Measurements from ENCODE around the gene ELN.

ELN gene

DNA sequence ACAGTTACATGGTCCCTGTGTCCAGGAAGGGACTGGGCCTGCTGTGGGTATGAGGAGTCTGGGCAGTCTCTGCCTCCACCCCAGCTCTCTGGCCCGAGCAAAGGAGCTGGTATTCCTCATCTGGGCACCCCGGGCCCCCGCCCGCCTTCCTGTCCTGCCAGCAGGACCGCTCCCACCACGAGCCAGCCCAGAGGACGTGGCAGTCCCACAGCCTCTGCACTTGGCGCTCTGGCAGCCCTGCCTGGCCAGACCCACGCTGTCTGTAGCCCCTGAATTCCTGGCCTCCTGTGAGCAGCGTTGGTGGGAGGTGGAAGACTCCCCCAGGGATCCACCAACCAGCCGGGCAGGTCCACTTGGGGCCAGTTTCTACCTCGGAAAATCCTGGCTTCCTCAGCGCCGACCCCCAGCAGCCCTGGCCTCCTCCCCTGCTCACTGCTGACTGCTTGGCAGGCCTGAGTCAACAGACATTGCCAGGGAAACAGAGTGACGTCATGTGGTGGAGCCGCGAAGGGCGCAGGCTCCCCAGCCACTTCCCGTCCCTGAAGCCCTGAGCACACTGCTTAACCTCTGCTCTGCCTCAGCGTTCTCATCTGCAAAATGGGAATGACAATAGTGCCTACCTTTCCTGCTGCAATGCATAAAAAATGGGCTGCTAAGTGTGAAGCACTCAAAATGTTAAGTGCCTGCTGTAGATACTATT is 34.0 kb downstream of the ELN start:
- no peaks in the 10 kb centered on the region for H3K9me3 ChIP-seq (ENCODE audit: control insufficient read depth, low read length)
- WGBS, 2 experiments: 78% methylated on average over 20 of the region's 20 CpGs
- H3K27ac ChIP-seq (ENCODE audit: insufficient read depth, low read depth, low read length, poor library complexity, severe bottlenecking): no peak overlapping the region
- H3K4me3 ChIP-seq (ENCODE audit: insufficient read depth, low read depth, low read length): no peak overlapping the region
- peaks cover 5% of the 10 kb centered on the region for H3K27me3 ChIP-seq (ENCODE audit: control insufficient read depth, insufficient read depth, low read length, poor library complexity, severe bottlenecking)
- no peaks in the 10 kb centered on the region for H3K4me1 ChIP-seq (ENCODE audit: control insufficient read depth, insufficient read depth, low read length)
- H3K36me3 ChIP-seq (ENCODE audit: control insufficient read depth, insufficient read depth, low read length): no peaks in the 10 kb centered on the region

DNA sequence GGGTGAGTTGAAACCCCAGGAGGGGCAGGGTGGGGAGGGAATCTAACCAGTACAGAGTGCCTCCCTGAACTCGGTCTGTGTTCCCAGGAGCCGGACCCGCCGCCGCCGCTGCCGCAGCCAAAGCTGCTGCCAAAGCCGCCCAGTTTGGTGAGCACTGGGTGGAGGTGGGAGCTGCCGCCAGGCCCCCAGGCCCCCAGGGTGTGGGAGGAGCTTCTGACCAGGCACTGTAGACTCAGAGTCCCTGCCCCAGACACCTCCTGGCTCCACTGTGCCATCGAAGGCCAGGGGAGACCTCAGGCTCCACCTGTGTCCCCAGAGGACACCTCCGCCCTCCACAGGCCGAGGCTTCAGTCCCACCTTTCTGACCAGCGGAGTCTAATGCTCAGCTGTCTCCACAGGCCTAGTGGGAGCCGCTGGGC is 35.3 kb downstream of the ELN start:
- no peak overlapping the region for H3K27ac ChIP-seq (ENCODE audit: insufficient read depth, low read depth, low read length, poor library complexity, severe bottlenecking)
- no peaks in the 10 kb centered on the region for H3K36me3 ChIP-seq (ENCODE audit: control insufficient read depth, insufficient read depth, low read length)
- no peaks in the 10 kb centered on the region for H3K9me3 ChIP-seq (ENCODE audit: control insufficient read depth, low read length)
- no peaks in the 10 kb centered on the region for H3K27me3 ChIP-seq (ENCODE audit: control insufficient read depth, insufficient read depth, low read length, poor library complexity, severe bottlenecking)
- WGBS, 2 experiments: 92 to 94% methylated on average over 14 of the region's 14 CpGs
- H3K4me1 ChIP-seq (ENCODE audit: control insufficient read depth, insufficient read depth, low read length): no peaks in the 10 kb centered on the region
- H3K4me3 ChIP-seq (ENCODE audit: insufficient read depth, low read depth, low read length): no peak overlapping the region

DNA sequence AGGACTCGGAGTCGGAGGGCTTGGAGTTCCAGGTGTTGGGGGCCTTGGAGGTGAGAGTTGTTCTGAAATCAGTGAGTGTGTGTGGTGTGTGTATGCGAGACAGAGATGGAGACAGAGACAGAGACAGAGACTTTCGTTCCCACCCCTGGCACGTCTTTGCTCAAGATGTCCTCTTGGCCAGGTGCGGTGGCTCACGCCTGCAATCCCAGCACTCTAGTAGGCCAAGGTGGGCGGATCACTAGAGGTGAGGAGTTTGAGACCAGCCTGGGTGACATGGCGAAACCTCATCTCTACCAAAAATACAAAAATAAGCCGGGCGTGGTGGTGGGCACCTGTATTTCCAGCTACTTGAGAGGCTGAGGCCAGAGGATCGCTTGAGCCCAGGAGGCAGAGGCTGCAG is 35.7 kb downstream of the ELN start:
- no peak overlapping the region for H3K4me3 ChIP-seq (ENCODE audit: insufficient read depth, low read depth, low read length)

DNA sequence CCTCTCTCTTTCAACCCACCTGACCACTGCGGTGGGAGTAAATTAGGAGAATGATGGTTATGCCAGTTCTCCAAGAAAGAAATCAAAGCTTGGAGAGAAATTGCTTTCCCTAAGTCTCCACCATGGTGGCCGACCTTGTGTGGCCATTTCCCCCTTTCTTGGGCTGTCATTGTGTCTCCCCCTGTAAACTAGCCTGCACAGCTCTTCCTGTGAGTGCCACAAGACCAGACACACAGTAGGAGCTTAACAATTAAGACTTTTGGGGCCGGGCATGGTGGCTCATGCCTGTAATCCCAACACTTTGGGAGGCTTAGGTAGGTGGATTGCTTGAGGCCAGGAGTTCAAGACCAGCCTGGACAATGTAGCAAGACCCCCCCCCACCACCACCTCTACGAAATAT is 36.7 kb downstream of the ELN start:
- Histone ChIP-seq H3K4me3 (ENCODE audit: insufficient read depth, low read depth, low read length) (no peak overlapping the region), H3K4me1 (ENCODE audit: control insufficient read depth, insufficient read depth, low read length) (no peaks in the 10 kb centered on the region), H3K9me3 (ENCODE audit: control insufficient read depth, low read length) (no peaks in the 10 kb centered on the region), H3K27me3 (ENCODE audit: control insufficient read depth, insufficient read depth, low read length, poor library complexity, severe bottlenecking) (no peaks in the 10 kb centered on the region), H3K36me3 (ENCODE audit: control insufficient read depth, insufficient read depth, low read length) (no peaks in the 10 kb centered on the region), H3K27ac (ENCODE audit: insufficient read depth, low read depth, low read length, poor library complexity, severe bottlenecking) (no peak overlapping the region)
- WGBS, 2 experiments: 77 to 81% methylated on average over 4 of the region's 4 CpGs

More for the DNA sequence above, 35.7 kb downstream of the ELN start:
- H3K27ac ChIP-seq (ENCODE audit: insufficient read depth, low read depth, low read length, poor library complexity, severe bottlenecking): no peak overlapping the region
- no peaks in the 10 kb centered on the region for H3K9me3 ChIP-seq (ENCODE audit: control insufficient read depth, low read length)
- no peaks in the 10 kb centered on the region for H3K27me3 ChIP-seq (ENCODE audit: control insufficient read depth, insufficient read depth, low read length, poor library complexity, severe bottlenecking)
- no peaks in the 10 kb centered on the region for H3K4me1 ChIP-seq (ENCODE audit: control insufficient read depth, insufficient read depth, low read length)
- 94 to 95% methylated on average over 12 of the region's 12 CpGs for WGBS, 2 experiments
- H3K36me3 ChIP-seq (ENCODE audit: control insufficient read depth, insufficient read depth, low read length): no peaks in the 10 kb centered on the region

DNA sequence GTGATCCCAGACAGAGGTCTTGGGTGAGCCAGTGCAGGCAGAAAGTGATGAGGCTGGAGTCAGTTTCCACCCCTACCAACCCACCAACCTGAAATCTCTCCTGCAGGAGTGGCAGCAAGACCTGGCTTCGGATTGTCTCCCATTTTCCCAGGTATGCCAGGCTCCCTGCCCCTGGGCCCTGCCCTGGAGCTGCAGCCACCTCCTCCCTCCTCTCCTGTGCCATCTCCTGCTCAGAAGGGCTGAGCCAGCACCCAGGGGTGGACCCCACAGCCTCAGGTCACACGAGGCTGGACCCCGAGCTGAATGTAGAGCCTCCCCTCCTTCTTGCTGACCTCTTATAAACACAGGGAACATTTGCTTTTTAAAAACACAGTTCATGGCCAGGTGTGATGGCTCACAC is 38.7 kb downstream of the ELN start:
- Histone ChIP-seq H3K27ac (ENCODE audit: insufficient read depth, low read depth, low read length, poor library complexity, severe bottlenecking) (no peak overlapping the region), H3K27me3 (ENCODE audit: control insufficient read depth, insufficient read depth, low read length, poor library complexity, severe bottlenecking) (no peaks in the 10 kb centered on the region), H3K4me3 (ENCODE audit: insufficient read depth, low read depth, low read length) (no peak overlapping the region), H3K36me3 (ENCODE audit: control insufficient read depth, insufficient read depth, low read length) (no peaks in the 10 kb centered on the region), H3K4me1 (ENCODE audit: control insufficient read depth, insufficient read depth, low read length) (no peaks in the 10 kb centered on the region), H3K9me3 (ENCODE audit: control insufficient read depth, low read length) (no peaks in the 10 kb centered on the region)
- 85 to 93% methylated on average over 3 of the region's 3 CpGs for WGBS, 2 experiments

DNA sequence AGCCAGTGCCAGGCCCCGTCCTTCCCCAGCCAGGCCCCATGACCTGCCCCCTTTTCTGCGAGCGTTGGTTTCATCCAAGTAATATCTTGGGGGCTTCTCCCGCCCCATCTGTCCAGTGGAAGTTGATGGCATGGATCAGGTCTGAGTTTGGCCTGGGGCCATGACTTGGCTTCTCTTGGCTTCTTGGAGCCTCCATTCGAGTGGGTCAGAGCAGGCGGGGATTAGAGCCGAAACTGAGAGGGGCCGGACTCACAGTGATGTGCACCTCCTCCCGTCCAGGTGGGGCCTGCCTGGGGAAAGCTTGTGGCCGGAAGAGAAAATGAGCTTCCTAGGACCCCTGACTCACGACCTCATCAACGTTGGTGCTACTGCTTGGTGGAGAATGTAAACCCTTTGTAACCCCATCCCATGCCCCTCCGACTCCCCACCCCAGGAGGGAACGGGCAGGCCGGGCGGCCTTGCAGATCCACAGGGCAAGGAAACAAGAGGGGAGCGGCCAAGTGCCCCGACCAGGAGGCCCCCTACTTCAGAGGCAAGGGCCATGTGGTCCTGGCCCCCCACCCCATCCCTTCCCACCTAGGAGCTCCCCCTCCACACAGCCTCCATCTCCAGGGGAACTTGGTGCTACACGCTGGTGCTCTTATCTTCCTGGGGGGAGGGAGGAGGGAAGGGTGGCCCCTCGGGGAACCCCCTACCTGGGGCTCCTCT is 40.6 kb downstream of the ELN start:
- no peak overlapping the region for H3K4me3 ChIP-seq (ENCODE audit: insufficient read depth, low read depth, low read length)
- no peaks in the 10 kb centered on the region for H3K4me1 ChIP-seq (ENCODE audit: control insufficient read depth, insufficient read depth, low read length)
- no peaks in the 10 kb centered on the region for H3K27me3 ChIP-seq (ENCODE audit: control insufficient read depth, insufficient read depth, low read length, poor library complexity, severe bottlenecking)
- WGBS, 2 experiments: 92 to 93% methylated on average over 20 of the region's 20 CpGs
- H3K27ac ChIP-seq (ENCODE audit: insufficient read depth, low read depth, low read length, poor library complexity, severe bottlenecking): no peak overlapping the region
- H3K36me3 ChIP-seq (ENCODE audit: control insufficient read depth, insufficient read depth, low read length): no peaks in the 10 kb centered on the region
- no peaks in the 10 kb centered on the region for H3K9me3 ChIP-seq (ENCODE audit: control insufficient read depth, low read length)

DNA sequence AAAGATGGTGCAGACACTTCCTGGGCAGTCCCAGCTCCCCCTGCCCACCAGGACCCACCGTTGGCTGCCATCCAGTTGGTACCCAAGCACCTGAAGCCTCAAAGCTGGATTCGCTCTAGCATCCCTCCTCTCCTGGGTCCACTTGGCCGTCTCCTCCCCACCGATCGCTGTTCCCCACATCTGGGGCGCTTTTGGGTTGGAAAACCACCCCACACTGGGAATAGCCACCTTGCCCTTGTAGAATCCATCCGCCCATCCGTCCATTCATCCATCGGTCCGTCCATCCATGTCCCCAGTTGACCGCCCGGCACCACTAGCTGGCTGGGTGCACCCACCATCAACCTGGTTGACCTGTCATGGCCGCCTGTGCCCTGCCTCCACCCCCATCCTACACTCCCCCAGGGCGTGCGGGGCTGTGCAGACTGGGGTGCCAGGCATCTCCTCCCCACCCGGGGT is 41.1 kb downstream of the ELN start:
- Histone ChIP-seq H3K36me3 (ENCODE audit: control insufficient read depth, insufficient read depth, low read length) (no peaks in the 10 kb centered on the region), H3K27me3 (ENCODE audit: control insufficient read depth, insufficient read depth, low read length, poor library complexity, severe bottlenecking) (no peaks in the 10 kb centered on the region), H3K9me3 (ENCODE audit: control insufficient read depth, low read length) (no peaks in the 10 kb centered on the region), H3K4me3 (ENCODE audit: insufficient read depth, low read depth, low read length) (no peak overlapping the region), H3K27ac (ENCODE audit: insufficient read depth, low read depth, low read length, poor library complexity, severe bottlenecking) (no peak overlapping the region), H3K4me1 (ENCODE audit: control insufficient read depth, insufficient read depth, low read length) (no peaks in the 10 kb centered on the region)
- 94 to 95% methylated on average over 16 of the region's 16 CpGs for WGBS, 2 experiments

DNA sequence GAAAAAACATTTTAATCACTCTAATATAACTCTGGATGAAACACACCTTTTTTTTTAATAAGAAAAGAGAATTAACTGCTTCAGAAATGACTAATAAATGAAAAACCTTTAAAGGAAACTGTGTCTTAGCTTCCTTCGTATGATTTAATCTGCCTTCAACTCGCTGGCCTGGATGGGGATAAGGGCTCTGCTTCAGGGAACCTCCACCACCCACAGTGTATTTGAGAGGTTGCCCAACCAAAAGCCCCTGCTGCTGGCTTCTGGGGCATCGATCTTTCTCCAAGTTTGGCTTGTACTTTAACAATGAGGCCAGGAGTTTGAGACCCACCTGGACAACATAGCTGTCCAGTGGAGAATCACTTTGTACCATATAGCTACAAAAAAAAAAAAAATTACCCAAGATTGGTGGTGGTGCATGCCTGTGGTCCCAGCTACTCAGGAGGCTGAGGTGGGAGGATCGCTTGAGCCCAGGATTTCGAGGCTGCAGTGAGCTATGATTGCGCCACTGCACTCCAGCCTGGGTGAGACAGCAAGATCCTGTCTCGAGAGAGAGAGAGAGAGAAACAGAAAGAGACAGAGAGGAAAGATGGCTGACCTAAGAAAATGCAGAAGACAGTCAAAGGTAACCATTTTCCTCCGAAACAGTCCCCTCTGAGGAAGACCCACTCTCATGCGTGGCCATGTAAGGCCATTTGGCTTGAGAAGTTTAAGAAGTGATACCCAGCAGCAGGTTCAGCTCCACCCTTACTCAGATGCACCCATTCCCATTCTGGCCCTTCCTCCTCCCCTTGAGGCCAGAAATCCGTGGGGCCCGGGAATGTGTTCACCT is 42.0 kb downstream of the ELN start:
- H3K9me3 ChIP-seq (ENCODE audit: control insufficient read depth, low read length): no peaks in the 10 kb centered on the region
- H3K27me3 ChIP-seq (ENCODE audit: control insufficient read depth, insufficient read depth, low read length, poor library complexity, severe bottlenecking): no peaks in the 10 kb centered on the region
- no peak overlapping the region for H3K4me3 ChIP-seq (ENCODE audit: insufficient read depth, low read depth, low read length)
- no peaks in the 10 kb centered on the region for H3K36me3 ChIP-seq (ENCODE audit: control insufficient read depth, insufficient read depth, low read length)
- 86 to 87% methylated on average over 11 of the region's 11 CpGs for WGBS, 2 experiments
- H3K4me1 ChIP-seq (ENCODE audit: control insufficient read depth, insufficient read depth, low read length): no peaks in the 10 kb centered on the region
- no peak overlapping the region for H3K27ac ChIP-seq (ENCODE audit: insufficient read depth, low read depth, low read length, poor library complexity, severe bottlenecking)

DNA sequence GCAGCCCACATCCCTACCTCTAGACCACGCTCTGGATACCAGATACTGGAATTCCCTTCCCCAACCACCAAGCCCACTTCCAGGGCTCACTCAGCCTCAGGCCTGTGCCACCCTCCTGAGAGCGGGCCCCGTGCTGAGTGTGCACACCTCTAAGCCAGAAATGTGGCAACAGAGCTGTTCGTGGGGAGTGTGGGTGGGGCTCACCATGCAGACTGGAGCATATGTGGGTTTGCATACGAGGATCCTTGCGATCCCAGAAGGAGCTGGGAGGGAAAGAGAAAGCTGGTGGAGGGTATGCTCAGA is 42.6 kb downstream of the ELN start:
- Histone ChIP-seq H3K4me3 (ENCODE audit: insufficient read depth, low read depth, low read length) (no peak overlapping the region), H3K4me1 (ENCODE audit: control insufficient read depth, insufficient read depth, low read length) (no peaks in the 10 kb centered on the region), H3K9me3 (ENCODE audit: control insufficient read depth, low read length) (no peaks in the 10 kb centered on the region), H3K27me3 (ENCODE audit: control insufficient read depth, insufficient read depth, low read length, poor library complexity, severe bottlenecking) (no peaks in the 10 kb centered on the region), H3K36me3 (ENCODE audit: control insufficient read depth, insufficient read depth, low read length) (no peaks in the 10 kb centered on the region), H3K27ac (ENCODE audit: insufficient read depth, low read depth, low read length, poor library complexity, severe bottlenecking) (no peak overlapping the region)
- WGBS, 2 experiments: 86 to 91% methylated on average over 6 of the region's 6 CpGs

DNA sequence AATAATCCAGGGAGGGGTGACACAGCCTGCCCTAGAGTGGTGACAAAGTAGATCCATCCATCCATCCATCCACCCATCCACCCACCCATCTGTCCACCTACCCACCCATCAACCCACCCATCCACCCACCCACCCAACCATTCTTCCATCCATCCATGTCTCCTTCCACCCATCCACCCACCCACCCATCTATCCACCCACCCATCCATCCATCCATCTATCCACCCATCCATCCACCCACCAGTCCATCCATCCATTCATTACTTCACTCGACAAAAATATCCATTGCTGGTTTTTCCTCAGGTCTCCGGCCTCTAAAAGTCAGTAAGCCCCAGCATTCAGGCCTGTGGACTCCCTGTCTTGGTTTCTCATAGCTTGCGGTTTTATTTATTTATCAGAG is 43.1 kb downstream of the ELN start:
- no peak overlapping the region for H3K27ac ChIP-seq (ENCODE audit: insufficient read depth, low read depth, low read length, poor library complexity, severe bottlenecking)
- no peaks in the 10 kb centered on the region for H3K9me3 ChIP-seq (ENCODE audit: control insufficient read depth, low read length)
- no peaks in the 10 kb centered on the region for H3K27me3 ChIP-seq (ENCODE audit: control insufficient read depth, insufficient read depth, low read length, poor library complexity, severe bottlenecking)
- 91% methylated on average over 3 of the region's 3 CpGs for WGBS, 2 experiments
- H3K4me1 ChIP-seq (ENCODE audit: control insufficient read depth, insufficient read depth, low read length): no peaks in the 10 kb centered on the region
- no peaks in the 10 kb centered on the region for H3K36me3 ChIP-seq (ENCODE audit: control insufficient read depth, insufficient read depth, low read length)
- no peak overlapping the region for H3K4me3 ChIP-seq (ENCODE audit: insufficient read depth, low read depth, low read length)

Measured in ectodermal cell (in vitro differentiated cells).